DMS79 treated with DMSO at 0.1 percent for 48 hours (cell line): ENCODE data around the gene KIF3B.
"Not testable (repeated sequence)": the region's sequence is repeated elsewhere in the genome, so short reads cannot be mapped to it uniquely, and the experiment has no call there.

Source experiments
- DNase-seq: peaks from one replicate; lab custom pipeline; 2025; lab: John Stamatoyannopoulos, UW

Gene KIF3B

GRCh38 chr20:32357375-32357868 lies 80.0 kb downstream of the KIF3B start:
- no peak for DNase-seq

GRCh38 chr20:32357869-32358631 lies 80.6 kb downstream of the KIF3B start, which contains the start of gene ASXL1:
Gene ASXL1 (plus strand): TSS chr20:32358331. CDS start chr20:32358776, 445 bp downstream.
- peak; percentile 98 for DNase-seq

GRCh38 chr20:32358632-32358882 lies 81.1 kb downstream of the KIF3B start:
- no peak for DNase-seq

- peak; percentile 54 for DNase-seq
These were observed 81.6 kb downstream of the KIF3B start for GRCh38 chr20:32358883-32359632.

- peak; percentile 54 for DNase-seq
These were observed 82.3 kb downstream of the KIF3B start for GRCh38 chr20:32359633-32360332.

- DNase-seq = no peak
These were observed 82.8 kb downstream of the KIF3B start for GRCh38 chr20:32360333-32360634.

- DNase-seq = no peak
These were observed 85.5 kb downstream of the KIF3B start for GRCh38 chr20:32362901-32363364.

- no peak for DNase-seq
These were observed 86.0 kb downstream of the KIF3B start for GRCh38 chr20:32363492-32363891.

GRCh38 chr20:32364554-32365208 lies 87.2 kb downstream of the KIF3B start:
- DNase-seq = no peak

GRCh38 chr20:32365564-32365963 lies 88.1 kb downstream of the KIF3B start:
- DNase-seq = no peak

- no peak for DNase-seq
These were observed 88.9 kb downstream of the KIF3B start for GRCh38 chr20:32366380-32366779.

GRCh38 chr20:32368323-32368722 lies 90.9 kb downstream of the KIF3B start:
- no peak for DNase-seq

GRCh38 chr20:32368925-32369324 lies 91.5 kb downstream of the KIF3B start:
- peak; percentile 17 for DNase-seq

GRCh38 chr20:32370897-32371296 lies 93.4 kb downstream of the KIF3B start:
- DNase-seq = no peak

- no peak for DNase-seq
These were observed 101.0 kb downstream of the KIF3B start for GRCh38 chr20:32378461-32378860.

- DNase-seq = not testable (repeated sequence)
These were observed 102.6 kb downstream of the KIF3B start for GRCh38 chr20:32380037-32380436.

GRCh38 chr20:32380745-32381144 lies 103.3 kb downstream of the KIF3B start:
- no peak for DNase-seq

- no peak for DNase-seq
These were observed 104.9 kb downstream of the KIF3B start for GRCh38 chr20:32382102-32382950.

- DNase-seq = not testable (repeated sequence)
These were observed 106.0 kb downstream of the KIF3B start for GRCh38 chr20:32383441-32383840.
